ENCODE data around the gene CHD3. TPM values are rescaled to one million over a fixed set of nuclear protein-coding genes. Genes with fewer than 3 reads are reported as not detected.
A peak's percentile ranks its signal among the peaks of the same experiment; 100 is the strongest.

The CHD3 gene
- total and polyA plus RNA-seq, 2 of the 13 experiments (the other 11 are each of a cell fraction or from before 2014, with no cell fraction given), result 2.7 to 3.7 TPM

DNA sequence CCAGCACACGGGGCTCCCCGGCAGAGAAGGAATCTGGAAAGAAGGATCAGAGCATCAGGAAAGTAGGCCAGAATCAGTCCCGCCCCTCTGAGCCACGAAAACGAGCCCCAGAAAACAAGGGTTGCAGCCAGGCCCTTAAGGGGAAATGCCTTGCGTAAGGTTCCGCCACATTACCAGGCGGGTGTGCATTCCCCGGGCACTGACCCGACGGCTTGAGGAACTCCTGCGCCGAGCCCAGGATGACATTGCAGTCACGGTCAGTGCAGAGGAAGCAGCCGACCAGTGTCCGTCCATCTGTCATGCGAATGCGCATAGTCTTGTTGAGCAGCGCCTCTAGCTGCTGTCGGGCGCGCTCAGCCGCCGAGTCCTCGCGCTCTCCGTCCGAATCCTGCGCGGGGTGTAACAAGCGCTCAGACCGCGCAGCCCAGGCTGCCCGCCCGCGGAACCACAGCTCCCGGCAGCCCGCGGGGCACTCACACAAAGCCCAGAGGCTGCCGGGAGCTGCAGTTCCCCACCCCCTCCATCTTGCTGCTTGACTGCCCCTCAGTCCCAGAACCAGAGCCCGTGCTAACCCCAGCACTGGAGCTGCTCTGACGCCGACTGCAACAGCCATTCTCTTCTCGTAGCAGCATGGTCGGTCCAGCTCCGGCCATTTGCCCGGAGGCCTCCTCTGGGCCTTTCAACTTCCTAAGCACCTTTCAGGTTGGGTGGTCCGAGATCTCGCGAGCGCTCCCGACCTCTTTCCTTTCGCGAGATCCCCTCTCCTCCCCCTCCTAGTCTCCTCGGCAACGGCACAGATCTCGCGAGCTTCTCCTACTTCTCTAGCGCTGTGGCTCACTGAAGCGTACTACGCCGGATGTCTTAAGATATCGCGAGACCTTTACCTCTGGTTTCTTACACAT, 31.5 kb upstream of the CHD3 start, which contains the start of gene NAA38 (continued):
- no peak for TF ChIP-seq ZNF33B (CRISPR knock-in tag; IDR thresholded peaks at IDR 0.05)
- TF ChIP-seq MED8 (CRISPR knock-in tag; IDR thresholded peaks at IDR 0.05; ENCODE audit: insufficient replicate concordance), result no peak
- TF ChIP-seq NCOA2 (CRISPR knock-in tag; IDR thresholded peaks at IDR 0.05), result peak; percentile 45; the same call in 1 of the 2 replicates
- TF ChIP-seq ZNF207 (IDR thresholded peaks at IDR 0.05; ENCODE audit: borderline replicate concordance), result no peak
- TF ChIP-seq SIN3A (IDR thresholded peaks at IDR 0.05; ENCODE audit: borderline replicate concordance, low read depth, low read length), result peak; percentile 71; the same call in 1 of the 2 replicates
- no peak for TF ChIP-seq SMAD3 (CRISPR knock-in tag; IDR thresholded peaks at IDR 0.05)
- TF ChIP-seq ZNF431 (CRISPR knock-in tag; IDR thresholded peaks at IDR 0.05; ENCODE audit: borderline replicate concordance, low read depth), result no peak
- TF ChIP-seq ZFP36L2 (CRISPR knock-in tag; IDR thresholded peaks at IDR 0.05), result no peak
- TF ChIP-seq, protein P1, sequence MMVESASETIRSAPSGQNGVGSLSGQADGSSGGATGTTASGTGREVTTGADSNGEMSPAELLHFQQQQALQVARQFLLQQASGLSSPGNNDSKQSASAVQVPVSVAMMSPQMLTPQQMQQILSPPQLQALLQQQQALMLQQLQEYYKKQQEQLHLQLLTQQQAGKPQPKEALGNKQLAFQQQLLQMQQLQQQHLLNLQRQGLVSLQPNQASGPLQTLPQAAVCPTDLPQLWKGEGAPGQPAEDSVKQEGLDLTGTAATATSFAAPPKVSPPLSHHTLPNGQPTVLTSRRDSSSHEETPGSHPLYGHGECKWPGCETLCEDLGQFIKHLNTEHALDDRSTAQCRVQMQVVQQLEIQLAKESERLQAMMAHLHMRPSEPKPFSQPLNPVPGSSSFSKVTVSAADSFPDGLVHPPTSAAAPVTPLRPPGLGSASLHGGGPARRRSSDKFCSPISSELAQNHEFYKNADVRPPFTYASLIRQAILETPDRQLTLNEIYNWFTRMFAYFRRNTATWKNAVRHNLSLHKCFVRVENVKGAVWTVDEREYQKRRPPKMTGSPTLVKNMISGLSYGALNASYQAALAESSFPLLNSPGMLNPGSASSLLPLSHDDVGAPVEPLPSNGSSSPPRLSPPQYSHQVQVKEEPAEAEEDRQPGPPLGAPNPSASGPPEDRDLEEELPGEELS (CRISPR knock-in tag; IDR thresholded peaks at IDR 0.05), result peak; percentile 40; the same call in 1 of the 2 replicates
- no peak for TF ChIP-seq ZFP36L1 (CRISPR knock-in tag; IDR thresholded peaks at IDR 0.05)
- no peak for TF ChIP-seq ZNF615 (CRISPR knock-in tag; IDR thresholded peaks at IDR 0.05; ENCODE audit: borderline replicate concordance)
- no peak; the same call in 1 of the 2 replicates for TF ChIP-seq CENPT (CRISPR knock-in tag; IDR thresholded peaks at IDR 0.05; ENCODE audit: low read depth)
- TF ChIP-seq POLR2AphosphoS2 (IDR thresholded peaks at IDR 0.05; ENCODE audit: low read depth, low read length), result peak; percentile 67
- TF ChIP-seq, protein P2, sequence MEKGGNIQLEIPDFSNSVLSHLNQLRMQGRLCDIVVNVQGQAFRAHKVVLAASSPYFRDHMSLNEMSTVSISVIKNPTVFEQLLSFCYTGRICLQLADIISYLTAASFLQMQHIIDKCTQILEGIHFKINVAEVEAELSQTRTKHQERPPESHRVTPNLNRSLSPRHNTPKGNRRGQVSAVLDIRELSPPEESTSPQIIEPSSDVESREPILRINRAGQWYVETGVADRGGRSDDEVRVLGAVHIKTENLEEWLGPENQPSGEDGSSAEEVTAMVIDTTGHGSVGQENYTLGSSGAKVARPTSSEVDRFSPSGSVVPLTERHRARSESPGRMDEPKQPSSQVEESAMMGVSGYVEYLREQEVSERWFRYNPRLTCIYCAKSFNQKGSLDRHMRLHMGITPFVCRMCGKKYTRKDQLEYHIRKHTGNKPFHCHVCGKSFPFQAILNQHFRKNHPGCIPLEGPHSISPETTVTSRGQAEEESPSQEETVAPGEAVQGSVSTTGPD (CRISPR knock-in tag; IDR thresholded peaks at IDR 0.05), result no peak
- no peak for TF ChIP-seq ZNF703 (CRISPR knock-in tag; IDR thresholded peaks at IDR 0.05; ENCODE audit: borderline replicate concordance)
- TF ChIP-seq ADNP (CRISPR knock-in tag; IDR thresholded peaks at IDR 0.05), result no peak
- no peak for TF ChIP-seq ISL2 (CRISPR knock-in tag; IDR thresholded peaks at IDR 0.05)
- TF ChIP-seq, protein P3, sequence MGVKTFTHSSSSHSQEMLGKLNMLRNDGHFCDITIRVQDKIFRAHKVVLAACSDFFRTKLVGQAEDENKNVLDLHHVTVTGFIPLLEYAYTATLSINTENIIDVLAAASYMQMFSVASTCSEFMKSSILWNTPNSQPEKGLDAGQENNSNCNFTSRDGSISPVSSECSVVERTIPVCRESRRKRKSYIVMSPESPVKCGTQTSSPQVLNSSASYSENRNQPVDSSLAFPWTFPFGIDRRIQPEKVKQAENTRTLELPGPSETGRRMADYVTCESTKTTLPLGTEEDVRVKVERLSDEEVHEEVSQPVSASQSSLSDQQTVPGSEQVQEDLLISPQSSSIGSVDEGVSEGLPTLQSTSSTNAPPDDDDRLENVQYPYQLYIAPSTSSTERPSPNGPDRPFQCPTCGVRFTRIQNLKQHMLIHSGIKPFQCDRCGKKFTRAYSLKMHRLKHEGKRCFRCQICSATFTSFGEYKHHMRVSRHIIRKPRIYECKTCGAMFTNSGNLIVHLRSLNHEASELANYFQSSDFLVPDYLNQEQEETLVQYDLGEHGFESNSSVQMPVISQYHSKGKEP (CRISPR knock-in tag; IDR thresholded peaks at IDR 0.05), result no peak
- TF ChIP-seq HIVEP1 (CRISPR knock-in tag; IDR thresholded peaks at IDR 0.05), result peak; percentile 12; the same call in 1 of the 2 replicates
- TF ChIP-seq, protein P4, sequence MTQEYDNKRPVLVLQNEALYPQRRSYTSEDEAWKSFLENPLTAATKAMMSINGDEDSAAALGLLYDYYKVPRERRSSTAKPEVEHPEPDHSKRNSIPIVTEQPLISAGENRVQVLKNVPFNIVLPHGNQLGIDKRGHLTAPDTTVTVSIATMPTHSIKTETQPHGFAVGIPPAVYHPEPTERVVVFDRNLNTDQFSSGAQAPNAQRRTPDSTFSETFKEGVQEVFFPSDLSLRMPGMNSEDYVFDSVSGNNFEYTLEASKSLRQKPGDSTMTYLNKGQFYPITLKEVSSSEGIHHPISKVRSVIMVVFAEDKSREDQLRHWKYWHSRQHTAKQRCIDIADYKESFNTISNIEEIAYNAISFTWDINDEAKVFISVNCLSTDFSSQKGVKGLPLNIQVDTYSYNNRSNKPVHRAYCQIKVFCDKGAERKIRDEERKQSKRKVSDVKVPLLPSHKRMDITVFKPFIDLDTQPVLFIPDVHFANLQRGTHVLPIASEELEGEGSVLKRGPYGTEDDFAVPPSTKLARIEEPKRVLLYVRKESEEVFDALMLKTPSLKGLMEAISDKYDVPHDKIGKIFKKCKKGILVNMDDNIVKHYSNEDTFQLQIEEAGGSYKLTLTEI (CRISPR knock-in tag; conservative IDR thresholded peaks at IDR 0.05), result no peak
- TF ChIP-seq SMC3 (IDR thresholded peaks at IDR 0.05; ENCODE audit: low read length), result no peak
